SK-N-DZ (cell line): ENCODE measurements around the gene KCNMA1.

ENCODE experiments used
- DNase-seq: peaks from one replicate; pipeline ENCODE4 v3.0.0-alpha.2; 2015; ENCODE audit warnings: low spot score

Gene KCNMA1

GRCh38 chr10:77245953-77246352 is 391.7 kb downstream of the KCNMA1 start:
- no peak for DNase-seq

GRCh38 chr10:77244746-77245145 is 392.9 kb downstream of the KCNMA1 start:
- DNase-seq = no peak

DNA sequence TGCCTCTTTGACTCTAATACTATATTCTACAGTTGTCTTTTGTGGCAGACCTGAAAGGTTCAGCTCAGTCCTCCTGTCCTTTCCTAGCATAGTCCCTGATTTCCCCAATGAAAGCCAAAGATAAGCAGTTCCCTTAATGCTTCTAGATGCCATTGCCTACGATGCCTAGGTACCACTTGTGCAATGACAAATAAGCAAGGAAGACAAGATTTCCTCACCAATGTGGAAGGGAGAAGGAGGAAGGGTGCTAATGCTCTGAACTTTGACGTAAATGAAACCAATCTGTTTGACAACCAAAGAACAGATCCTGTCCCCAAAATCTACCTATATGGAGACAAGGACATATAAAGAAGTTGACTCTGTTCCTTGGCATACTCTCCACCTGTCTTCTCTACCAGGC is 393.3 kb downstream of the KCNMA1 start:
- DNase-seq = no peak

GRCh38 chr10:77241350-77241725 is 396.3 kb downstream of the KCNMA1 start:
- DNase-seq = no peak

DNA sequence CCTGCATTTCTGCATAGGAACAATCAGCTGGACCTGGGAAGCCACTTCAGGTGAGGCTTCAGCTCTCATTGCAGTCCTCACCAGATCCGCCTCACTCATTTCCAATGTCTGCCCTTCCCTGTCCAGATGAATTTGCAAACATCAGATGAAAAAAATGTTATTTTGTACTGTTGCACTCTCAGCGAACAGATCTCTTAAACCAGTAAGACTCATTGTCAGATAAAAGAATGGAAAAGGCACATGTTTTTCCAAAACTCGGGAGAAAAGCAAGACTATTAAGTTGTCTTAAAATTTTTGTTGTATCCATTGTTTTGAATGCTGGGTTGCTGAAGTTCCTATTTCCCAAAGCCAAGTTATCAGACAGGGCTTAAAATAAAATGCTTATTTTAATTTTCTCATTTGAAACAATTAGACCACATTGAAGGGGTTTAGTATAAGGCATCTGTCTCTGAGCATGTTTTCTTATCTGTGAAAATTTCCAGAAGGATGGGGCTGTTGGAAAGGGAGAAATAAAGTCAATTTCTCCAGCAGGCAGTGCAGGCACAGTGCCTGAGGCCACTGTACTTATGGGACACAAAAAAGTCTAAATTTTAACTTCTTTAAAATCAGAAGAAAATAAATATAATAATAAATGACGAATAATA is 396.8 kb downstream of the KCNMA1 start:
- no peak for DNase-seq

DNA sequence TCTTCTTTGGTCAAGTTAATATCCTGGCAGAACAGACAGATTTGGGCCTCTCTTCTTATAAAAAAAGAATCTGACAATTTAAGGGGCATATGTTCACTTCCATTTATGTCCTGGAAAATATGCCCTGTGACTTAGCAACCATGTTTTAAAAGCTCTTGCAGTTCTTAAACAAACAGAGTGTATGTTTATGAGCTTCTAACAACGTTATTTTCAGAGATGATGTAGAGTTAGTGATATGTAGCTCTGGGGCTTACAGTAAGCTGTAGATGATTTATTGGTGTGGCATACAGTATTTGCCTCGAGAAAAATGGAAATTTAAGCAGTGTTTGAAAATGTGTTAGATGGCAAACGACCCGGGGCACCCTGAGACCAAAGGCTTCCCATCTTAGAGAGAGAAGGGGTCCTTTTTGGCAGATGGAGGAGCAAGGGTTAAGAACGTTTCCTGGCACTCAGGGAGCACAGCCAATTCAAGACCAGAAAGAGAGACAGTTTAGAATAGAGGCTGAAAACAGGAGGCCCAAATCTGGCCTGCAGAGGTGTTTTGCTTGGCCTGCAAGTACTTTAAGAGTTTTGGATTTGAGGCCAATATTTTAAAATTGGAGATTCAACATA is 397.5 kb downstream of the KCNMA1 start:
- DNase-seq = no peak

DNA sequence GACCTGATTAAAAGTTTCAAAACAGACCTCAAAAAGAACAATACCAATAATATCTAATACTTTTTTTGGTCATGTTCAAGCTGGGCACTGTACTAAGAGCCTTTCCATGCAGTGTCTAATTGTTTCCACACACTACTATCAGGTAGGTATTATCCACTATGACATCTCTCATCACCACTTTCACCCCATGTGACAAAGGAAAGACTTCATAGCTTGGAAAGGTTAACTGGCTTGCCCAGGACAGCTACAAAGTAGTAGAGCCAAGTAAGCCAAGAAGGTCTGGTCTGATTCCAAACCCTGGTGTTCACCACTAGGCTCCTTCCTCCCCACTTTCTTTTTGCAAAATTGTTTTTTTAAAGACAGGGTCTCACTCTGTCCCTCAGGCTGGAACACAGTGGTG is 400.5 kb downstream of the KCNMA1 start:
- DNase-seq = no peak

DNA sequence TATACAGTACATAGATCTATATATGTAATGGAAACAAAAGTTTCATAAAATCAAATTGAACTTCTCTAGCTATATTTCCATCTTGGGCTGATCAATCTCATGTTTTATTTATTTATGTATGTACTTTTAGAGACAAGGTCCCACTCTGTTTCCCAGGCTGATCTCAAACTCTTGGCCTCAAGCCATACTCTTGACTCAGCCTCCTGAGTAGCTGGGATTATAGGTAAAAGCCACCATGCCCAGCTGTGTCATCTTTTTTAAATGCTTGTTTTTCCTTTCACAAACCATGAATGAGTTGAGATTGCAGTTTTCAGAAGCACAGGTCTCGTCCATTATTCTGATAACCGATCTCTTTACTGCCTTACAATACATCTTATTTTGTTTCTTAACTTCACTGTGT is 400.9 kb downstream of the KCNMA1 start:
- no peak for DNase-seq

- DNase-seq = no peak
Observed at GRCh38 chr10:77236029-77236428, 401.6 kb downstream of the KCNMA1 start.

DNA sequence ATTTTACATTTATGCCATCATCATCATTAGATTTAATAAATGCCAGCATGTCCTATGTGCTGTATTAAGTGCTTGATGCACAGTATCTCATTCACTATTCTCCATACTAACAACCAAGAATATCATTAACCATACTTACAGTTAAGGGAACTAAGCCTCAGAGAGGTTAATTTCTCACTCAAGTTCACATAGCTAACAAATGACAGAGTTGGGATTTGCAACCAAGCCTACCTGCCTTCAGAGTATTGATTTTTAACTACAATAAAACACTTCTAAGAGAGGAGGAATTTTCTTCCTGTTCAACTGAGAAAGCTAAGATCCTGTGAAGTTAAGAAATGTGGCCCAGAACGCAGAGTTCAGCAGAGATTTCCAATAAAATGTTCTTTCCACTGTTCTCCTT is 403.0 kb downstream of the KCNMA1 start:
- no peak for DNase-seq

GRCh38 chr10:77233466-77233865 is 404.1 kb downstream of the KCNMA1 start:
- no peak for DNase-seq

DNA sequence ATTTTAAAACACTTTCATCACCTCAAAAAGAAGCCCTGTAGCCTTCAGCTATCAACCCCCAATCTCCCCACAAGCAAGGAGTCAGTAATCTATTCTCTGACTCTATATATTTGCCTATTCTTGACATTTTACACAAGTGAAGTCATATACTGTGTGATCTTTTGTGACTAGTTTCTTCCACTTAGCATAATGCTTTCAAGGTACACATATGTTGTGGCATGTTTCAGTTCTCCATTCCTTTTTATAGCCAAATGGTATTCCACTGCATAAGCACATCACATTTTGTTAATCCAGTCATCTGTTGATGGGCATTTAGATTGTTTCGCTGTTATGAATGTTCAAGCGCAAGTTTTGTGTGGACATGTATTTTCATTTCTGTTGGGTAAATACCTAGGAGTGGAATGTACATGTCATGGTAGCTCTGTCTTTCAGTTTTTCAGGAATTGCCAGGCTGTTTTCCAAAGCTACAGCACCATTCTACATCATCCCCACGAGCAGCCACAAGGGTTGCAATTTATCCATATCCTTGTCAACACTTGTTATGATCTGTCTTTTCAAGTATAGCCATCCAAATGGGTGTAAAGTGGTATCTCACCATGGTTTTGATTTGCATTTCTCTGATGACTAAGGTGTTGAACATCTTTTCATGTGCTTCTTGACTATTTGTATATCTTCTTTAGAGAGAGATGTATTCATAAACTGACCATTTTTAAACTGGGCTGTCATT is 405.6 kb downstream of the KCNMA1 start:
- DNase-seq = no peak

GRCh38 chr10:77231375-77231774 is 406.2 kb downstream of the KCNMA1 start:
- no peak for DNase-seq

GRCh38 chr10:77230194-77230593 is 407.4 kb downstream of the KCNMA1 start:
- DNase-seq = no peak

DNA sequence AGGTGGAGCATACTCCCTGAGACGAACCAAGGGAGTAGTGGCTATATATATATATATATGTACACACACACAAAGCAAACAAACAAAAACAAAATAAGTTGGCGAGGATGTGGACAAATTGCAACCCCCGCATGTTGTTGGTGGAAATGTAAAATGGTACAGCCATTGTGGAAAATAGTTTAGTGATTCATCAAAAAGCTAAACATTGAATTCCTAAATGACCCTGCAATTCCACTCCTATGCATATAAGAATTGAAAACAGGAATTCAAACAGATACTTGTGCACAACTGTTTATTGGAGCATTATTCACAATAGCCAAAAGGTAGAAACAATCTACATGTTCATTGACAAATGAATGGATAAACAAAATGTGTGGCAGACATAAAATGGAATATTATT is 407.9 kb downstream of the KCNMA1 start:
- no peak for DNase-seq

DNA sequence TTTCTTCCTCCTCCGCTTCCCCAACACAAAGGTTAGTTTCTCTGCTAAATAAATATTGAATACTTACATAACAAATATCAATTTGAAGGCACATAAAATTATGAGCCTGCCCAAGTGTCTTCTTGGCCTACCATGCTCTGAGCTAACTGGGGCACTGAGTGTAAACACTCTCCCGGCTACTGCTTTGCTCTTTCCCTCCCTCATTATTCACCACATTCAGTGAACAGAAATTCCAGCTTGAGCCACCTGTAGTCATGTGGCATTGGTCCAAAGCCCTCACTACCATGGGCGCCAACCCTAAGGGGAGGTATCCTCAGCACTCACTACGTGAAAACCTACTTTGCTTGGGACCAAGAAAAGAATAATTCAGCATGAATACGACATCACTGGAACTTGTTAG is 409.0 kb downstream of the KCNMA1 start:
- no peak for DNase-seq

DNA sequence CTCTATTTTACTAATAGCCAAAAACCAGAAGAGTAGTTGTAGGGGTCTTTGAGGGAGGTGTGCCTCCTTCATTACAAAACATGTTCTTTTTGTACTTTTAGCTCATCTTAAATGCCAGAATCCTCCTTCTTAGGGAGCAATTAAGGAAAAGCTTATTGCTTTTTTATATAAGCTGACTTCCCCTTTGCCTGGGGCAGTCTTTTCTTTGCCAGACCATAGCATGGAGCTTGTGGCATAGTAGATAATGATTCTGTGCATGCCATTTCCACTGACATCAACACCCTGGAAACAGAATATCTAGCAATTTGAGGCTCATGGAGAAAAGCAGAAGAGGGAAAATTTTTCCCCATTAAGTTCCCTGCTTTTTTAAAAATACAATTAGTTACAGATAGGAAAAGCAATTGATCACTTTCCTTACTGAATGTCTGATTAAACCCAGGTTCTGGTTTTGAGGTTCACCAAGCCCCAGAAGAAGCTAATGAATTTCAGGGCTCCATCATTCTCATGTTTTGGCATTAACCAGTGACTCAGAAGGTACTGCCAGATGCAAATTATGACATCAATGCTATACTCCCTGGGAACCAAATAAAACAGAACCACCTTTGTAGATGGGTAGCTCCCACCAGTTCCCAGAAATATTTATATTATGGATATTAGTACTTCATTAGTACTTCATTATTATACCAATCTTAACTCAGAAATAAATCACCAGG is 410.6 kb downstream of the KCNMA1 start:
- no peak for DNase-seq

DNA sequence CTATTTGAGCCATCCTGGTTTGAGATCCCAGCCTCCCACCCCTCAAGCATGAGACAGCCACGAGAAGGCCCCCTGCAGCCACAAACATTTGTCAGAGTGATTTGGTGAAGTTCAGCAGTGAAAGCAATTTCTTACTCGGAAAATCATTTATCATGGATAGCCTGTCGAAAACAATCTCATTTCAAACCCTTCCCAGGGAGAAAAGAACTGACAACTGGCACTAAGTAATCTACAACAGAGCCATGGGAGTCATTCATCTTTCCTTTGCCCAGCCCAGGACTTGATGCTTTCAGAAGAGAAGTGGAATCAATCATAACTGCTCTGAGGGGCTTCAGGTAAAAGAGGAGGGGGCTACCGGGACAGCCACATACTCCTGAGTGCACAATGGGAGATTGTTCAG is 411.2 kb downstream of the KCNMA1 start:
- no peak for DNase-seq

DNA sequence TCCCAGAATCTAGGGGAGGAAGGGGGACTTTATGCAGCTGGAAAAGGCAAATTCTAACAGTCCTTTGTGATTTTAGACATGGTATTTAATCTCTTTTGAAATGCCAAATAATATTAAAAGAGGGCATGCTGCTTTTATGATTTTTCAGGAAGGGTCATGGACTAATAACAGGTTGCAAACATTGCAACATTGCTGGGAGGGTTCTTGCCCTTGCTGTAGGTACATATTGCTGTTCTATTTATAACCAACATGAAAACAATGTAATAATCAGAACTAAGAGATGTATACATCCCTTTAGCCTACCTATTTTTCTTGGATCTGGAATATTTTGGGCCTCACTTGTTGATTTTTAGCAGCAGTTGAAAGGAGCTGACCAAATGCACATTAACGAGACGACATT is 411.6 kb downstream of the KCNMA1 start:
- DNase-seq = no peak

DNA sequence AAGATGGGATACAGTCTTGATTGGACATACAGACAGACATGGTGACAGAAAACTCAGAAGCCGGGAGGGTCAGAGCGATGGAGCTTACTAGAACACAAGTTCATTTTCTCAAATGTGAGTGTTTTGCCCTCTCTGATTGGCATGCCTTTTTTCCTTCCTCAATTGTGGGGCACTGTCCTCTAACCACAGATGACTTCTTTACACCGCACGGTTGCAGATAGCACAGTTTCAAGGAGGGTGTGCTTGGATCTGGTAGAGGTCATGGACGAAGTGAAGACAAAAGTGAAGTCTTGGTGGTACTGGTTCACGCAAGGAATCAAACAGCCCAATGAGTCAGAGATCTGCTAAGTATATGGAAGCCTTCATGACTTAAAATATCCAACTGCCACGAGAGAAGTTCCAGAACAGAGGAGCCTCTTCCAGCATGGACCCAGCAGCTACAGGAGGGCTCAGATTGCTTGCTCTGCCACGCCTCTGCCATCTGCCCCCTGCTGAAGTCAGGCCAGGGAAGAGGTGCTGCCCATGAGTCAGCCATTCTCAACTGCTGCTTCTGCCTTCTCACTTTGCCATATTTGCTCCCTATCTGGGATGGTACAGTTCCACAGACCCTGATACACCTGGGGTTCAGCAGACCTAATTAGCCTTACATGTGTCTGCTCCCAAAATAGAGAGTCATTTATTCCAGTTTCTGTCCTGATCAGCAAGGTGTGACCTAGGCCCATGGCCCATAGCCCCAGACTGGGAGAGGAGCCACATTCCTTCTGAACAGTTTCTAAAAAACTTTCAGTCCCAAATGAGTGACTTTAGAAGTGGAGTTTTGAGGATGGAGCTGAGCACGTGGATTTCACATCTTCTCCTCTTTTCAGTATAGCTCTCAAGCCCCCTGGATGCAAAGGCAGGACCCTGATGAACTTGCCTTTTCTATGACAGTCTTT is 413.8 kb downstream of the KCNMA1 start:
- DNase-seq = no peak

DNA sequence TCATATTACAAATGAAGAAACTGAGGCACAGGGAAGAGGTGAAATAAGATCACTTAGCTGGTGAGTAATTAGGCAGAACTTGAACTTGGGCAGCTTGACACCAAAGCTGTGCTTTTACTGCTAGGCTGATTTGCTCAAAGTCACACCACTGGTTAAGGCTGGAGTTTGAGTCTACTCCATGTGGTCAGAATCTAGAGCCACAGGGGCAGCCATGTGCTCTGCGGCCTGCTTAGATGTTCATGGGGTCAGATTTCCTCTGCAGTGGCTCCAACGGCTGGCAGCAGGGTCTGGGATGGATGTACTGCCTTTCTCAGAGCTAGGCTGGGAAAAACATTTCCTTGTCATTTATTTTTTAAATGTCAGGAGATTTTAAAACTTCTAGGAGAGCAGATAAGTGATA is 417.5 kb downstream of the KCNMA1 start:
- DNase-seq = no peak
